ENCODE measurements around the gene GOLGA8O.
"Not testable (repeated sequence)": the region's sequence is repeated elsewhere in the genome, so short reads cannot be mapped to it uniquely, and the experiment has no call there.

GOLGA8O gene

GRCh38 chr15:32455534-32455933, at the start of gene GOLGA8O:
Gene GOLGA8O, minus strand, starts transcription at chr15:32455634. Its CDS starts 98 bp downstream, at chr15:32455536.
- not testable (repeated sequence) for DNase-seq

- not testable (repeated sequence) for DNase-seq
Measured at GRCh38 chr15:32504152-32504811, 48.8 kb upstream of the GOLGA8O start.

- DNase-seq = not testable (repeated sequence)
Measured at GRCh38 chr15:32502946-32503345, 47.5 kb upstream of the GOLGA8O start.

GRCh38 chr15:32492768-32493167, 37.3 kb upstream of the GOLGA8O start:
- DNase-seq = not testable (repeated sequence)

GRCh38 chr15:32486474-32486873, 31.0 kb upstream of the GOLGA8O start:
- not testable (repeated sequence) for DNase-seq

- not testable (repeated sequence) for DNase-seq
Measured at GRCh38 chr15:32483377-32483776, 27.9 kb upstream of the GOLGA8O start.

- DNase-seq = not testable (repeated sequence)
Measured at GRCh38 chr15:32481683-32482082, 26.2 kb upstream of the GOLGA8O start.

- DNase-seq = not testable (repeated sequence)
Measured at GRCh38 chr15:32468076-32468475, 12.6 kb upstream of the GOLGA8O start.

GRCh38 chr15:32440445-32440977, 14.9 kb downstream of the GOLGA8O start:
- DNase-seq = not testable (repeated sequence)

- DNase-seq = not testable (repeated sequence)
Measured at GRCh38 chr15:32434102-32434963, 21.1 kb downstream of the GOLGA8O start.

GRCh38 chr15:32427635-32428034, 27.8 kb downstream of the GOLGA8O start:
- DNase-seq = not testable (repeated sequence)

- DNase-seq = not testable (repeated sequence)
Measured at GRCh38 chr15:32426511-32426910, 28.9 kb downstream of the GOLGA8O start.

- DNase-seq = not testable (repeated sequence)
Measured at GRCh38 chr15:32407903-32408302, 47.5 kb downstream of the GOLGA8O start.

GRCh38 chr15:32403192-32403591, 52.2 kb downstream of the GOLGA8O start, which contains the start of gene GOLGA8K:
Gene GOLGA8K, minus strand, starts transcription at chr15:32403292. Its CDS starts 98 bp downstream, at chr15:32403194.
- DNase-seq = not testable (repeated sequence)

- DNase-seq = not testable (repeated sequence)
Measured at GRCh38 chr15:32396522-32396921, 58.9 kb downstream of the GOLGA8O start.
